SK-N-MC (cell line): ENCODE results near the gene KRT20.
"Not testable (repeated sequence)": the region's sequence is repeated elsewhere in the genome, so short reads cannot be mapped to it uniquely, and the experiment has no call there.

Experiments used
- DNase-seq: peaks from one replicate; pipeline ENCODE4 v3.0.0-alpha.2; 2011; ENCODE audit warnings: low read depth, low spot score
- H3K27ac ChIP-seq: fragments of 200-600 bp; sonication (generic); 2 replicates; pipeline ENCODE4 v1.5.1; 2016; ENCODE audit warnings: mixed run types
- H3K36me3 ChIP-seq: fragments of 200-600 bp; sonication (generic); 2 replicates; pipeline ENCODE4 v1.6.1; 2017; ENCODE audit warnings: antibody characterized with exemption, low read length, mixed read lengths; ENCODE audit not compliant: insufficient read depth
- H3K4me3 ChIP-seq: fragments of 200-600 bp; sonication (generic); 2 replicates; pipeline ENCODE4 v1.5.1; 2016
- H3K9ac ChIP-seq: fragments of 200-600 bp; sonication (generic); 2 replicates; pipeline ENCODE4 v1.8.0; 2017; ENCODE audit warnings: mixed run types, mixed read lengths; ENCODE audit not compliant: insufficient read length
- H3K9me3 ChIP-seq: fragments of 200-600 bp; sonication (generic); 2 replicates; pipeline ENCODE4 v1.6.1; 2017; ENCODE audit warnings: low read depth, mild to moderate bottlenecking, antibody characterized with exemption, low read length, moderate library complexity, mixed read lengths
- EZH2 ChIP-seq: fragments of 200-600 bp; sonication (generic); IDR thresholded peaks from one replicate; pipeline ENCODE4 v1.6.1; 2017; ENCODE audit warnings: antibody characterized with exemption
- FOXP2 ChIP-seq: optimal IDR thresholded peaks from 2 replicates; pipeline ENCODE3; 2011; ENCODE audit warnings: mild to moderate bottlenecking, moderate library complexity; ENCODE audit not compliant: insufficient read depth; ENCODE audit errors: extremely low read length, control extremely low read depth
- POLR2AphosphoS5 ChIP-seq: IDR thresholded peaks from 2 replicates; pipeline ENCODE4 v1.6.1; 2012; ENCODE audit warnings: mild to moderate bottlenecking, low read depth, low read length, borderline replicate concordance

Gene KRT20

GRCh38 chr17:40866838-40867237, 18.2 kb downstream of the KRT20 start, which contains the start of gene KRT12:
KRT12 (minus strand) TSS chr17:40867223; CDS start chr17:40867186, 37 bp downstream.
- peaks cover 13% of the 10 kb centered on the region for H3K36me3 ChIP-seq
- peak within 1 kb of the TSS; percentile 63 for H3K27ac ChIP-seq
- peak within 1 kb of the TSS; percentile 70 for H3K4me3 ChIP-seq
- H3K9me3 ChIP-seq, result no peaks in the 10 kb centered on the region
- peak within 1 kb of the TSS; percentile 52 for H3K9ac ChIP-seq
- no peak for DNase-seq
- TF ChIP-seq EZH2, result no peak
- peak; percentile 68 for TF ChIP-seq FOXP2
- no peak; the same call in 1 of the 2 replicates for TF ChIP-seq POLR2AphosphoS5

- H3K27ac ChIP-seq, result peak overlapping the region; percentile 52; the same call in 1 of the 2 replicates
- TF ChIP-seq POLR2AphosphoS5 (no peak), FOXP2 (no peak), EZH2 (no peak)
- no peak for DNase-seq
- peak overlapping the region; percentile 54 for H3K9ac ChIP-seq
- peak overlapping the region; percentile 70 for H3K4me3 ChIP-seq
- H3K36me3 ChIP-seq, result peaks cover 25% of the 10 kb centered on the region
- no peaks in the 10 kb centered on the region for H3K9me3 ChIP-seq
Observed at GRCh38 chr17:40864661-40865390, 20.2 kb downstream of the KRT20 start.

- Histone ChIP-seq H3K9ac (no peak overlapping the region), H3K36me3 (peaks cover 25% of the 10 kb centered on the region), H3K27ac (0 out of 2 replicates have a peak overlapping the region, but pooled peaks have one; percentile 19), H3K4me3 (no peak overlapping the region), H3K9me3 (no peaks in the 10 kb centered on the region)
- no peak for DNase-seq
- TF ChIP-seq EZH2 (no peak), POLR2AphosphoS5 (no peak), FOXP2 (no peak)
Observed at GRCh38 chr17:40862985-40863733, 21.9 kb downstream of the KRT20 start.

- no peak for DNase-seq
- no peaks in the 10 kb centered on the region for H3K9me3 ChIP-seq
- TF ChIP-seq EZH2 (no peak), FOXP2 (no peak), POLR2AphosphoS5 (no peak)
- H3K36me3 ChIP-seq, result peaks cover 25% of the 10 kb centered on the region
- peak overlapping the region; percentile 99 for H3K27ac ChIP-seq
- H3K9ac ChIP-seq, result no peak overlapping the region
- H3K4me3 ChIP-seq, result no peak overlapping the region
Observed at GRCh38 chr17:40859536-40859935, 25.5 kb downstream of the KRT20 start.

GRCh38 chr17:40858667-40859066, 26.4 kb downstream of the KRT20 start:
- Histone ChIP-seq H3K4me3 (0 out of 2 replicates have a peak overlapping the region, but pooled peaks have one; percentile 8), H3K9ac (peak overlapping the region; percentile 3), H3K27ac (peak overlapping the region; percentile 99), H3K36me3 (peaks cover 25% of the 10 kb centered on the region)
- not testable (repeated sequence) for H3K9me3 ChIP-seq, DNase-seq

GRCh38 chr17:40857535-40857934, 27.5 kb downstream of the KRT20 start:
- Histone ChIP-seq H3K9me3 (no peaks in the 10 kb centered on the region), H3K27ac (peak overlapping the region; percentile 99), H3K4me3 (peak overlapping the region; percentile 63), H3K9ac (peak overlapping the region; percentile 80), H3K36me3 (peaks cover 14% of the 10 kb centered on the region)
- peak; percentile 83 for DNase-seq
- TF ChIP-seq FOXP2 (no peak), EZH2 (no peak), POLR2AphosphoS5 (no peak)

GRCh38 chr17:40854175-40854814, 30.7 kb downstream of the KRT20 start:
- Histone ChIP-seq H3K4me3 (no peak overlapping the region), H3K36me3 (no peaks in the 10 kb centered on the region), H3K9me3 (no peaks in the 10 kb centered on the region), H3K27ac (peak overlapping the region; percentile 69), H3K9ac (no peak overlapping the region)
- DNase-seq, result no peak
- TF ChIP-seq EZH2 (no peak), POLR2AphosphoS5 (no peak), FOXP2 (no peak)

GRCh38 chr17:40852364-40852763, 32.7 kb downstream of the KRT20 start:
- H3K27ac ChIP-seq, result peak overlapping the region; percentile 74

More at GRCh38 chr17:40852364-40852763, 32.7 kb downstream of the KRT20 start:
- no peak for TF ChIP-seq POLR2AphosphoS5
- TF ChIP-seq FOXP2, result no peak
- TF ChIP-seq EZH2, result no peak
- Histone ChIP-seq H3K9ac (no peak overlapping the region), H3K4me3 (no peak overlapping the region), H3K36me3 (no peaks in the 10 kb centered on the region), H3K9me3 (no peaks in the 10 kb centered on the region)
- DNase-seq, result no peak
